ENCODE measurements around the gene SERPINE2.

Gene SERPINE2

GRCh38 chr2:223994562-223995162 is 44.4 kb downstream of the SERPINE2 start:
- H4K20me1 ChIP-seq (ENCODE audit: insufficient read depth, low read length, poor library complexity, severe bottlenecking): no peaks in the 10 kb centered on the region
- no peak for TF ChIP-seq EZH2phosphoT487 (IDR thresholded peaks at IDR 0.05; ENCODE audit: borderline replicate concordance)
- TF ChIP-seq, protein P1, sequence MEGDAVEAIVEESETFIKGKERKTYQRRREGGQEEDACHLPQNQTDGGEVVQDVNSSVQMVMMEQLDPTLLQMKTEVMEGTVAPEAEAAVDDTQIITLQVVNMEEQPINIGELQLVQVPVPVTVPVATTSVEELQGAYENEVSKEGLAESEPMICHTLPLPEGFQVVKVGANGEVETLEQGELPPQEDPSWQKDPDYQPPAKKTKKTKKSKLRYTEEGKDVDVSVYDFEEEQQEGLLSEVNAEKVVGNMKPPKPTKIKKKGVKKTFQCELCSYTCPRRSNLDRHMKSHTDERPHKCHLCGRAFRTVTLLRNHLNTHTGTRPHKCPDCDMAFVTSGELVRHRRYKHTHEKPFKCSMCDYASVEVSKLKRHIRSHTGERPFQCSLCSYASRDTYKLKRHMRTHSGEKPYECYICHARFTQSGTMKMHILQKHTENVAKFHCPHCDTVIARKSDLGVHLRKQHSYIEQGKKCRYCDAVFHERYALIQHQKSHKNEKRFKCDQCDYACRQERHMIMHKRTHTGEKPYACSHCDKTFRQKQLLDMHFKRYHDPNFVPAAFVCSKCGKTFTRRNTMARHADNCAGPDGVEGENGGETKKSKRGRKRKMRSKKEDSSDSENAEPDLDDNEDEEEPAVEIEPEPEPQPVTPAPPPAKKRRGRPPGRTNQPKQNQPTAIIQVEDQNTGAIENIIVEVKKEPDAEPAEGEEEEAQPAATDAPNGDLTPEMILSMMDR (conservative IDR thresholded peaks at IDR 0.05; ENCODE audit: low read length): no peak
- H2AFZ ChIP-seq (ENCODE audit: low read length): no peak overlapping the region
- no peak overlapping the region for H3K9ac ChIP-seq (ENCODE audit: low read depth, low read length, poor library complexity, severe bottlenecking)
- no peaks in the 10 kb centered on the region for H3K36me3 ChIP-seq (ENCODE audit: insufficient read depth, low read length)
- no peaks in the 10 kb centered on the region for H3K27me3 ChIP-seq (ENCODE audit: insufficient read depth, low read length, poor library complexity, severe bottlenecking)
- H3K4me2 ChIP-seq (ENCODE audit: low read depth, low read length, poor library complexity, severe bottlenecking): no peak overlapping the region
- H3K9me3 ChIP-seq (ENCODE audit: insufficient read depth, low read depth, low read length): no peaks in the 10 kb centered on the region
- no peak overlapping the region for H3K4me3 ChIP-seq (ENCODE audit: low read length, poor library complexity, severe bottlenecking)
- no peaks in the 10 kb centered on the region for H3K4me1 ChIP-seq (ENCODE audit: insufficient read depth, low read length, poor library complexity, severe bottlenecking)
- H3F3A ChIP-seq (ENCODE audit: low read depth): no peaks in the 10 kb centered on the region
- H3K79me2 ChIP-seq (ENCODE audit: insufficient read depth, low read length): no peaks in the 10 kb centered on the region
- H3K9me2 ChIP-seq (replicated peaks; ENCODE audit: low read depth, low read length): no peaks in the 10 kb centered on the region

DNA sequence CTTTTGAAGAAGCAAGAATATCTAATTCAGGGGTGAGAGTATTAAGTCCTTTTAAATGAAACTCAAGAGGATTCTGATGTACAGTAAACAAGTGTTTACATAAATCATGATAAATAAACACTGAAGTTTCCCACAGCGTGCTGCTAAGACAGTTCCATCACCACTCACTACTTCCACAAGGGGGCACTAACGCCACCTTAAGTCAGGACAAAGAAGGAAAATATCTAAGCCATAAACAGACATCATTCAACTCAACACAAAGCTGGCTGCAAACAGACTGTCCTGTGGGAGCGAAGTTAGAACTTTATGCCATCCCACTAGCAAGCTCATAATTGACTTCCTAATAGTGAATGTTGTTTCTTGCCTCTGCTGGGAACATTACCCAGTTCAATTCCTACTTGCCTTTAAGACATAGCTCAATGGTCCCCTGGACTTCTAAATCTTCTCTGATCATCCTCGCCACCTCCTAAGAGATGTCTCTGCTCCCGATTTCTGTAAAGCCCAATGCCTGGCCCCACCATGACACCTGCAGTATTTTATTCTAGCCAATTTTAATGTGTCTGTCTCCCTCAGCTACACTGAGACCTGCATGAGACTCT is 45.4 kb downstream of the SERPINE2 start:
- Histone ChIP-seq H2AFZ (ENCODE audit: low read length) (no peak overlapping the region), H3K79me2 (ENCODE audit: insufficient read depth, low read length) (no peaks in the 10 kb centered on the region), H3K4me3 (ENCODE audit: low read length, poor library complexity, severe bottlenecking) (no peak overlapping the region), H3K9me3 (ENCODE audit: insufficient read depth, low read depth, low read length) (no peaks in the 10 kb centered on the region), H3K4me1 (ENCODE audit: insufficient read depth, low read length, poor library complexity, severe bottlenecking) (no peaks in the 10 kb centered on the region), H3K4me2 (ENCODE audit: low read depth, low read length, poor library complexity, severe bottlenecking) (no peak overlapping the region), H3K36me3 (ENCODE audit: insufficient read depth, low read length) (no peaks in the 10 kb centered on the region), H3K9me2 (replicated peaks; ENCODE audit: low read depth, low read length) (no peaks in the 10 kb centered on the region), H4K20me1 (ENCODE audit: insufficient read depth, low read length, poor library complexity, severe bottlenecking) (no peaks in the 10 kb centered on the region), H3K27me3 (ENCODE audit: insufficient read depth, low read length, poor library complexity, severe bottlenecking) (no peaks in the 10 kb centered on the region), H3F3A (ENCODE audit: low read depth) (no peaks in the 10 kb centered on the region), H3K9ac (ENCODE audit: low read depth, low read length, poor library complexity, severe bottlenecking) (no peak overlapping the region)
- TF ChIP-seq EZH2phosphoT487 (IDR thresholded peaks at IDR 0.05; ENCODE audit: borderline replicate concordance): no peak
- TF ChIP-seq, protein P1 (conservative IDR thresholded peaks at IDR 0.05; ENCODE audit: low read length): peak; percentile 89

DNA sequence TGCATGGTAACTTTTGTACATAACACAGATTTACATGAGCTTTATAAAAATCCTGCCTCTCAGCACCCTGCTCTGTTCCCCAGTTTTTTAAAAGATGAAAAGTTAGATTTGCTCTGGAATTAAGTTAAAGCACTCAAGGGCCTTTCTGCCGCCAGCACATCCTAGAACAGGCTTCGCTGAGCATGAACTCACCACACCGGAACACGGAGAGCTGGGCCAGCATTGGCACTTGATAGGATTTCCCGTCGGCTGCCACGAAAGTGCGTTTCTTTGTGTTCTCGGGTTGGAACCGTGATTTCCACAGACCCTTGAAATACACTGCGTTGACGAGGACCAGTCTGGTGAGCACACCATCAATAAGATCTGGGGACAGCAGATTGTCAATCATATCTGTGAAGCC is 47.5 kb downstream of the SERPINE2 start:
- TF ChIP-seq EZH2phosphoT487 (IDR thresholded peaks at IDR 0.05; ENCODE audit: borderline replicate concordance): no peak
- TF ChIP-seq, protein P1 (conservative IDR thresholded peaks at IDR 0.05; ENCODE audit: low read length): no peak
- Histone ChIP-seq H3K4me2 (ENCODE audit: low read depth, low read length, poor library complexity, severe bottlenecking) (no peak overlapping the region), H3K36me3 (ENCODE audit: insufficient read depth, low read length) (no peaks in the 10 kb centered on the region), H3K9me2 (replicated peaks; ENCODE audit: low read depth, low read length) (no peaks in the 10 kb centered on the region), H3F3A (ENCODE audit: low read depth) (no peaks in the 10 kb centered on the region), H3K9ac (ENCODE audit: low read depth, low read length, poor library complexity, severe bottlenecking) (no peak overlapping the region), H3K79me2 (ENCODE audit: insufficient read depth, low read length) (no peaks in the 10 kb centered on the region), H3K27me3 (ENCODE audit: insufficient read depth, low read length, poor library complexity, severe bottlenecking) (no peaks in the 10 kb centered on the region), H2AFZ (ENCODE audit: low read length) (no peak overlapping the region), H3K4me3 (ENCODE audit: low read length, poor library complexity, severe bottlenecking) (no peak overlapping the region), H4K20me1 (ENCODE audit: insufficient read depth, low read length, poor library complexity, severe bottlenecking) (no peaks in the 10 kb centered on the region), H3K4me1 (ENCODE audit: insufficient read depth, low read length, poor library complexity, severe bottlenecking) (no peaks in the 10 kb centered on the region), H3K9me3 (ENCODE audit: insufficient read depth, low read depth, low read length) (no peaks in the 10 kb centered on the region)
